GM12878 (cell line): Measurements from ENCODE around the gene CEBPE. TPM values are rescaled to one million over a fixed set of nuclear protein-coding genes. Genes with fewer than 3 reads are reported as not detected.

Experiments
- CHD2 ChIP-seq: IDR thresholded peaks from 2 replicates; pipeline ENCODE4 v1.6.1; 2011; ENCODE audit warnings: low read depth, low read length, improper control_type of control experiment, borderline replicate concordance
- GATAD2B ChIP-seq: fragments of 450-650 bp; conservative IDR thresholded peaks from 2 replicates; pipeline ENCODE4 v1.6.1; 2017; ENCODE audit warnings: low read depth, mild to moderate bottlenecking, moderate library complexity
- HDAC6 ChIP-seq: fragments of 200-600 bp; sonication (generic); IDR thresholded peaks from one replicate; pipeline ENCODE4 v1.8.0; 2017; ENCODE audit warnings: antibody characterized with exemption; ENCODE audit not compliant: unreplicated experiment
- JUND ChIP-seq: IDR thresholded peaks from 2 replicates; pipeline ENCODE4 v1.6.1; 2012; ENCODE audit warnings: low read depth, mild to moderate bottlenecking, low read length, improper control_type of control experiment, moderate library complexity
- MTA3 ChIP-seq: IDR thresholded peaks from 2 replicates; pipeline ENCODE4 v1.6.1; 2012; ENCODE audit warnings: low read length, inconsistent platforms, borderline replicate concordance
- MYB ChIP-seq: fragments of 150-350 bp; IDR thresholded peaks from 2 replicates; pipeline ENCODE4 v1.6.1; 2014; ENCODE audit warnings: mild to moderate bottlenecking, low read depth, low read length, borderline replicate concordance
- RBBP5 ChIP-seq: fragments of 200-600 bp; sonication (generic); conservative IDR thresholded peaks from 2 replicates; pipeline ENCODE4 v1.6.1; 2016
- RFX5 ChIP-seq: IDR thresholded peaks from 2 replicates; pipeline ENCODE4 v1.6.1; 2011; ENCODE audit warnings: low read depth, low read length, improper control_type of control experiment
- RUNX3 ChIP-seq: IDR thresholded peaks from 2 replicates; pipeline ENCODE4 v1.6.1; 2012; ENCODE audit warnings: low read length, inconsistent platforms
- SMAD1 ChIP-seq: fragments of 450-650 bp; IDR thresholded peaks from 2 replicates; pipeline ENCODE4 v1.6.1; 2018; ENCODE audit warnings: mild to moderate bottlenecking, low read depth; ENCODE audit not compliant: partially characterized antibody
- TBL1XR1 ChIP-seq: IDR thresholded peaks from 2 replicates; pipeline ENCODE4 v1.6.1; 2012; ENCODE audit warnings: low read depth, low read length, improper control_type of control experiment
- YBX1 ChIP-seq: fragments of 450-650 bp; IDR thresholded peaks from 2 replicates; pipeline ENCODE4 v1.6.1; 2016; ENCODE audit warnings: antibody characterized with exemption
- ZNF217 ChIP-seq: fragments of 450-650 bp; IDR thresholded peaks from 2 replicates; pipeline ENCODE4 v1.6.1; 2017; ENCODE audit warnings: antibody characterized with exemption, mild to moderate bottlenecking
- ZNF24 ChIP-seq: fragments of 450-650 bp; IDR thresholded peaks from 2 replicates; pipeline ENCODE4 v1.6.1; 2017; ENCODE audit warnings: antibody characterized with exemption, mild to moderate bottlenecking
- ZNF274 ChIP-seq: IDR thresholded peaks from one replicate; pipeline ENCODE4 v1.8.0; 2011; ENCODE audit not compliant: insufficient read length, insufficient read depth
- ZNF384 ChIP-seq: IDR thresholded peaks from 2 replicates; pipeline ENCODE4 v1.6.1; 2012; ENCODE audit warnings: low read depth, mild to moderate bottlenecking, low read length, improper control_type of control experiment, borderline replicate concordance
- ZZZ3 ChIP-seq: IDR thresholded peaks from 2 replicates; pipeline ENCODE4 v1.6.1; 2011; ENCODE audit warnings: low read depth; ENCODE audit not compliant: control insufficient read depth, insufficient read length
- polyA plus RNA-seq, 11 experiments: library from polyadenylated mRNA; depleted of rRNA in 4 of 11; unstranded in 6 of 11; stranded (reverse) in 5 of 11; fragments of >200 nt; fragmentation: Nextera tagmentation in 4 of 11; fragmentation: Illumina TruSeq in 1 of 11; extraction: Ambion mirVana in 4 of 11; extraction: Trizol in 1 of 11; gene quantifications; 1 replicate in 1 of 11; 2 replicates in 10 of 11; pipeline versions ENCODE4 v1.2.1 to v1.2.3, GENCODE V29; 2011 to 2016; ENCODE audit warnings: inconsistent platforms in 2 of 11, missing spikeins in 2 of 11, low read depth in 1 of 11
- total RNA-seq, 4 experiments: library from RNA; depleted of rRNA in 3 of 4; stranded (reverse); fragments of >200 nt in 3 of 4; fragmentation: Illumina TruSeq in 1 of 4; extraction: Trizol in 1 of 4; gene quantifications; 2 replicates each; pipeline versions ENCODE4 v1.2.1 to v1.2.3, GENCODE V29; 2013 to 2021
- TF ChIP-seq, protein P1 (sequence below): fragments of 450-650 bp; IDR thresholded peaks from 2 replicates; pipeline ENCODE4 v1.6.1; 2017; ENCODE audit warnings: mild to moderate bottlenecking, moderate library complexity
- TF ChIP-seq, protein P2 (sequence below): fragments of 450-650 bp; IDR thresholded peaks from 2 replicates; pipeline ENCODE4 v1.6.1; 2016; ENCODE audit warnings: mild to moderate bottlenecking, moderate library complexity, borderline replicate concordance
- TF ChIP-seq, protein P3 (sequence below): IDR thresholded peaks from 2 replicates; pipeline ENCODE4 v1.6.1; 2012; ENCODE audit warnings: mild to moderate bottlenecking, low read depth, low read length

CEBPE gene
- total and polyA plus RNA-seq, 10 of the 15 experiments (the other 5 are each of a cell fraction or from before 2014, with no cell fraction given) = 0.09 to 0.45 (median 0.24) TPM; not detected in 7

- TF ChIP-seq, protein P1, sequence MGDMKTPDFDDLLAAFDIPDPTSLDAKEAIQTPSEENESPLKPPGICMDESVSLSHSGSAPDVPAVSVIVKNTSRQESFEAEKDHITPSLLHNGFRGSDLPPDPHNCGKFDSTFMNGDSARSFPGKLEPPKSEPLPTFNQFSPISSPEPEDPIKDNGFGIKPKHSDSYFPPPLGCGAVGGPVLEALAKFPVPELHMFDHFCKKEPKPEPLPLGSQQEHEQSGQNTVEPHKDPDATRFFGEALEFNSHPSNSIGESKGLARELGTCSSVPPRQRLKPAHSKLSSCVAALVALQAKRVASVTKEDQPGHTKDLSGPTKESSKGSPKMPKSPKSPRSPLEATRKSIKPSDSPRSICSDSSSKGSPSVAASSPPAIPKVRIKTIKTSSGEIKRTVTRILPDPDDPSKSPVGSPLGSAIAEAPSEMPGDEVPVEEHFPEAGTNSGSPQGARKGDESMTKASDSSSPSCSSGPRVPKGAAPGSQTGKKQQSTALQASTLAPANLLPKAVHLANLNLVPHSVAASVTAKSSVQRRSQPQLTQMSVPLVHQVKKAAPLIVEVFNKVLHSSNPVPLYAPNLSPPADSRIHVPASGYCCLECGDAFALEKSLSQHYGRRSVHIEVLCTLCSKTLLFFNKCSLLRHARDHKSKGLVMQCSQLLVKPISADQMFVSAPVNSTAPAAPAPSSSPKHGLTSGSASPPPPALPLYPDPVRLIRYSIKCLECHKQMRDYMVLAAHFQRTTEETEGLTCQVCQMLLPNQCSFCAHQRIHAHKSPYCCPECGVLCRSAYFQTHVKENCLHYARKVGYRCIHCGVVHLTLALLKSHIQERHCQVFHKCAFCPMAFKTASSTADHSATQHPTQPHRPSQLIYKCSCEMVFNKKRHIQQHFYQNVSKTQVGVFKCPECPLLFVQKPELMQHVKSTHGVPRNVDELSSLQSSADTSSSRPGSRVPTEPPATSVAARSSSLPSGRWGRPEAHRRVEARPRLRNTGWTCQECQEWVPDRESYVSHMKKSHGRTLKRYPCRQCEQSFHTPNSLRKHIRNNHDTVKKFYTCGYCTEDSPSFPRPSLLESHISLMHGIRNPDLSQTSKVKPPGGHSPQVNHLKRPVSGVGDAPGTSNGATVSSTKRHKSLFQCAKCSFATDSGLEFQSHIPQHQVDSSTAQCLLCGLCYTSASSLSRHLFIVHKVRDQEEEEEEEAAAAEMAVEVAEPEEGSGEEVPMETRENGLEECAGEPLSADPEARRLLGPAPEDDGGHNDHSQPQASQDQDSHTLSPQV = peak; percentile 88
- no peak for TF ChIP-seq TBL1XR1
- no peak for TF ChIP-seq RBBP5
- TF ChIP-seq ZNF217 = no peak
- peak; percentile 80 for TF ChIP-seq RUNX3
- TF ChIP-seq HDAC6 = no peak
- no peak for TF ChIP-seq GATAD2B
- no peak for TF ChIP-seq ZNF274
- TF ChIP-seq, protein P2, sequence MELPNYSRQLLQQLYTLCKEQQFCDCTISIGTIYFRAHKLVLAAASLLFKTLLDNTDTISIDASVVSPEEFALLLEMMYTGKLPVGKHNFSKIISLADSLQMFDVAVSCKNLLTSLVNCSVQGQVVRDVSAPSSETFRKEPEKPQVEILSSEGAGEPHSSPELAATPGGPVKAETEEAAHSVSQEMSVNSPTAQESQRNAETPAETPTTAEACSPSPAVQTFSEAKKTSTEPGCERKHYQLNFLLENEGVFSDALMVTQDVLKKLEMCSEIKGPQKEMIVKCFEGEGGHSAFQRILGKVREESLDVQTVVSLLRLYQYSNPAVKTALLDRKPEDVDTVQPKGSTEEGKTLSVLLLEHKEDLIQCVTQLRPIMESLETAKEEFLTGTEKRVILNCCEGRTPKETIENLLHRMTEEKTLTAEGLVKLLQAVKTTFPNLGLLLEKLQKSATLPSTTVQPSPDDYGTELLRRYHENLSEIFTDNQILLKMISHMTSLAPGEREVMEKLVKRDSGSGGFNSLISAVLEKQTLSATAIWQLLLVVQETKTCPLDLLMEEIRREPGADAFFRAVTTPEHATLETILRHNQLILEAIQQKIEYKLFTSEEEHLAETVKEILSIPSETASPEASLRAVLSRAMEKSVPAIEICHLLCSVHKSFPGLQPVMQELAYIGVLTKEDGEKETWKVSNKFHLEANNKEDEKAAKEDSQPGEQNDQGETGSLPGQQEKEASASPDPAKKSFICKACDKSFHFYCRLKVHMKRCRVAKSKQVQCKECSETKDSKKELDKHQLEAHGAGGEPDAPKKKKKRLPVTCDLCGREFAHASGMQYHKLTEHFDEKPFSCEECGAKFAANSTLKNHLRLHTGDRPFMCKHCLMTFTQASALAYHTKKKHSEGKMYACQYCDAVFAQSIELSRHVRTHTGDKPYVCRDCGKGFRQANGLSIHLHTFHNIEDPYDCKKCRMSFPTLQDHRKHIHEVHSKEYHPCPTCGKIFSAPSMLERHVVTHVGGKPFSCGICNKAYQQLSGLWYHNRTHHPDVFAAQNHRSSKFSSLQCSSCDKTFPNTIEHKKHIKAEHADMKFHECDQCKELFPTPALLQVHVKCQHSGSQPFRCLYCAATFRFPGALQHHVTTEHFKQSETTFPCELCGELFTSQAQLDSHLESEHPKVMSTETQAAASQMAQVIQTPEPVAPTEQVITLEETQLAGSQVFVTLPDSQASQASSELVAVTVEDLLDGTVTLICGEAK = no peak
- TF ChIP-seq ZNF384 = no peak
- TF ChIP-seq, protein P3, sequence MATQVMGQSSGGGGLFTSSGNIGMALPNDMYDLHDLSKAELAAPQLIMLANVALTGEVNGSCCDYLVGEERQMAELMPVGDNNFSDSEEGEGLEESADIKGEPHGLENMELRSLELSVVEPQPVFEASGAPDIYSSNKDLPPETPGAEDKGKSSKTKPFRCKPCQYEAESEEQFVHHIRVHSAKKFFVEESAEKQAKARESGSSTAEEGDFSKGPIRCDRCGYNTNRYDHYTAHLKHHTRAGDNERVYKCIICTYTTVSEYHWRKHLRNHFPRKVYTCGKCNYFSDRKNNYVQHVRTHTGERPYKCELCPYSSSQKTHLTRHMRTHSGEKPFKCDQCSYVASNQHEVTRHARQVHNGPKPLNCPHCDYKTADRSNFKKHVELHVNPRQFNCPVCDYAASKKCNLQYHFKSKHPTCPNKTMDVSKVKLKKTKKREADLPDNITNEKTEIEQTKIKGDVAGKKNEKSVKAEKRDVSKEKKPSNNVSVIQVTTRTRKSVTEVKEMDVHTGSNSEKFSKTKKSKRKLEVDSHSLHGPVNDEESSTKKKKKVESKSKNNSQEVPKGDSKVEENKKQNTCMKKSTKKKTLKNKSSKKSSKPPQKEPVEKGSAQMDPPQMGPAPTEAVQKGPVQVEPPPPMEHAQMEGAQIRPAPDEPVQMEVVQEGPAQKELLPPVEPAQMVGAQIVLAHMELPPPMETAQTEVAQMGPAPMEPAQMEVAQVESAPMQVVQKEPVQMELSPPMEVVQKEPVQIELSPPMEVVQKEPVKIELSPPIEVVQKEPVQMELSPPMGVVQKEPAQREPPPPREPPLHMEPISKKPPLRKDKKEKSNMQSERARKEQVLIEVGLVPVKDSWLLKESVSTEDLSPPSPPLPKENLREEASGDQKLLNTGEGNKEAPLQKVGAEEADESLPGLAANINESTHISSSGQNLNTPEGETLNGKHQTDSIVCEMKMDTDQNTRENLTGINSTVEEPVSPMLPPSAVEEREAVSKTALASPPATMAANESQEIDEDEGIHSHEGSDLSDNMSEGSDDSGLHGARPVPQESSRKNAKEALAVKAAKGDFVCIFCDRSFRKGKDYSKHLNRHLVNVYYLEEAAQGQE = no peak
- no peak for TF ChIP-seq MYB
- TF ChIP-seq RFX5 = 0 out of 2 replicates have a peak, but pooled peaks have one; percentile 23
- TF ChIP-seq JUND = no peak
- TF ChIP-seq YBX1 = no peak
- TF ChIP-seq ZNF24 = no peak
- no peak for TF ChIP-seq ZZZ3
- no peak for TF ChIP-seq SMAD1
- peak; percentile 50; the same call in 1 of the 2 replicates for TF ChIP-seq CHD2
- TF ChIP-seq MTA3 = no peak
These were observed 1.6 kb upstream of the CEBPE start (continued) for GRCh38 chr14:23120541-23121251.
